Prostate gland (tissue), 2 donors: ENCODE results near the gene KCNQ5. TPM values are rescaled to one million over a fixed set of nuclear protein-coding genes. Genes with fewer than 3 reads are reported as not detected.
"Not testable (repeated sequence)": the region's sequence is repeated elsewhere in the genome, so short reads cannot be mapped to it uniquely, and the experiment has no call there.

ENCODE experiments used
- DNase-seq: peaks from one replicate; pipeline ENCODE4 v3.0.0-alpha.2; 2019; ENCODE audit warnings: low spot score
- H3K27ac ChIP-seq, 2 donors: fragments of 200-600 bp; sonication (generic); 2 replicates each; pipeline ENCODE4 v1.5.1; 2017 to 2019
- H3K27me3 ChIP-seq: fragments of 200-600 bp; sonication (generic); replicated peaks from 2 replicates; pipeline ENCODE4 v1.5.1; 2019; ENCODE audit not compliant: insufficient read depth
- H3K36me3 ChIP-seq, 2 donors: fragments of 200-600 bp; sonication (generic); 1 replicate in 1 of 2; 2 replicates in 1 of 2; pipeline versions ENCODE4 v1.5.1 to v1.8.1; 2017 to 2019
- H3K4me1 ChIP-seq: fragments of 200-600 bp; sonication (generic); replicated peaks from 2 replicates; pipeline ENCODE4 v1.5.1; 2019
- H3K4me3 ChIP-seq, 2 donors: fragments of 200-600 bp; sonication (generic); 2 replicates each; pipeline ENCODE4 v1.5.1; 2017 to 2019
- H3K9me3 ChIP-seq: fragments of 200-600 bp; sonication (generic); 2 replicates; pipeline ENCODE4 v1.5.1; 2017
- CTCF ChIP-seq, 4 experiments: fragments of 200-600 bp in 2 of 4; fragments of 450-650 bp in 2 of 4; sonication (generic) in 2 of 4; IDR thresholded peaks; 1 replicate in 3 of 4; 2 replicates in 1 of 4; pipeline ENCODE4 v1.5.1; 2016 to 2019; ENCODE audit warnings: antibody characterized with exemption in 4 of 4, mild to moderate bottlenecking in 2 of 4, moderate library complexity in 2 of 4
- POLR2A ChIP-seq: fragments of 450-650 bp; IDR thresholded peaks from one replicate; pipeline ENCODE4 v1.6.1; 2016; ENCODE audit warnings: antibody characterized with exemption, mild to moderate bottlenecking
- POLR2AphosphoS5 ChIP-seq: sonication (generic); formaldehyde crosslinking; IDR thresholded peaks from one replicate; pipeline ENCODE4 v1.6.1; 2017; ENCODE audit warnings: antibody characterized with exemption
- WGBS: methylation state at CpG from one replicate; pipeline ENCODE4 v1.1.5; 2018; 5-methylcytosine and 5-hydroxymethylcytosine counted together
- intact Hi-C: fragments of 100-400 bp; cut with DNase I; formaldehyde crosslinking; loops from one replicate; pipeline ENCODE4 v1.14.2; 2022
- total RNA-seq, 2 donors: library from RNA; depleted of rRNA; stranded (reverse); fragments of >200 nt; gene quantifications; one replicate each; pipeline ENCODE4 v1.1.0, GENCODE V29; 2016

KCNQ5 gene
- total RNA-seq, 2 donors from 2014 or later = 3.6 to 4.1 TPM

- TF ChIP-seq CTCF (IDR thresholded peaks at IDR 0.05) = no peak
- no peak for TF ChIP-seq POLR2AphosphoS5
- TF ChIP-seq POLR2A = no peak
- intact Hi-C loops = no loop called here
- Histone ChIP-seq H3K27ac (no peak overlapping the region), H3K9me3 (no peaks in the 10 kb centered on the region), H3K27me3 (no peaks in the 10 kb centered on the region), H3K4me1 (no peaks in the 10 kb centered on the region), H3K4me3 (no peak overlapping the region), H3K36me3 (no peaks in the 10 kb centered on the region)
- no peak for DNase-seq
- 79% methylated on average over 1 of the region's 1 CpG for WGBS
Measured at GRCh38 chr6:72890233-72890632, 268.4 kb downstream of the KCNQ5 start.

- intact Hi-C loops = no loop called here
- no peak overlapping the region for H3K27ac ChIP-seq
- DNase-seq = no peak
- no peaks in the 10 kb centered on the region for H3K4me1 ChIP-seq
- no peaks in the 10 kb centered on the region for H3K36me3 ChIP-seq
- TF ChIP-seq CTCF (IDR thresholded peaks at IDR 0.05) (no peak), POLR2A (no peak), POLR2AphosphoS5 (no peak)
- no peaks in the 10 kb centered on the region for H3K9me3 ChIP-seq
- H3K27me3 ChIP-seq = no peaks in the 10 kb centered on the region
- H3K4me3 ChIP-seq = no peak overlapping the region
Measured at GRCh38 chr6:72890671-72891070, 268.8 kb downstream of the KCNQ5 start.

- Histone ChIP-seq H3K27me3 (no peaks in the 10 kb centered on the region), H3K36me3 (no peaks in the 10 kb centered on the region), H3K27ac (no peak overlapping the region), H3K4me1 (no peaks in the 10 kb centered on the region), H3K9me3 (no peaks in the 10 kb centered on the region), H3K4me3 (no peak overlapping the region)
- no peak for TF ChIP-seq POLR2AphosphoS5
- TF ChIP-seq POLR2A = no peak
- TF ChIP-seq CTCF (IDR thresholded peaks at IDR 0.05) = no peak
- DNase-seq = no peak
- intact Hi-C loops = no loop called here
- 100% methylated on average over 1 of the region's 1 CpG for WGBS
Measured at GRCh38 chr6:72892901-72893300, 271.0 kb downstream of the KCNQ5 start.

- no peak overlapping the region for H3K27ac ChIP-seq
- no peak for TF ChIP-seq POLR2A
- TF ChIP-seq POLR2AphosphoS5 = no peak
- no peak for TF ChIP-seq CTCF (IDR thresholded peaks at IDR 0.05)
- H3K9me3 ChIP-seq = no peaks in the 10 kb centered on the region
- intact Hi-C loops = no loop called here
- no peaks in the 10 kb centered on the region for H3K4me1 ChIP-seq
- no peak overlapping the region for H3K4me3 ChIP-seq
- H3K36me3 ChIP-seq = no peaks in the 10 kb centered on the region
- H3K27me3 ChIP-seq = no peaks in the 10 kb centered on the region
- WGBS = 26% methylated on average over 2 of the region's 2 CpGs
- no peak for DNase-seq
Measured at GRCh38 chr6:72894091-72894490, 272.2 kb downstream of the KCNQ5 start.

GRCh38 chr6:72898313-72898712 lies 276.4 kb downstream of the KCNQ5 start:
- H3K27ac ChIP-seq, H3K9me3 ChIP-seq, H3K27me3 ChIP-seq, DNase-seq, intact Hi-C loops, H3K4me3 ChIP-seq, H3K4me1 ChIP-seq, H3K36me3 ChIP-seq: not testable (repeated sequence)
- 80% methylated on average over 3 of the region's 3 CpGs for WGBS
